Measurements from ENCODE around the gene PANK4.

Gene PANK4

GRCh38 chr1:2488688-2489087, 37.7 kb downstream of the PANK4 start:
- Histone ChIP-seq H3K4me3 (no peak overlapping the region), H3K27ac (no peak overlapping the region)

GRCh38 chr1:2486558-2486957, 39.8 kb downstream of the PANK4 start:
- Histone ChIP-seq H3K4me3 (no peak overlapping the region), H3K27ac (no peak overlapping the region)

- Histone ChIP-seq H3K4me3 (no peak overlapping the region), H3K27ac (no peak overlapping the region)
These were observed 40.4 kb downstream of the PANK4 start for GRCh38 chr1:2486041-2486440.

- Histone ChIP-seq H3K27ac (no peak overlapping the region), H3K4me3 (no peak overlapping the region)
These were observed 42.4 kb downstream of the PANK4 start for GRCh38 chr1:2483970-2484369.

- Histone ChIP-seq H3K27ac (no peak overlapping the region), H3K4me3 (no peak overlapping the region)
These were observed 43.4 kb downstream of the PANK4 start for GRCh38 chr1:2483026-2483425.

- Histone ChIP-seq H3K27ac (no peak overlapping the region), H3K4me3 (no peak overlapping the region)
These were observed 43.8 kb downstream of the PANK4 start for GRCh38 chr1:2482588-2482987.

GRCh38 chr1:2481885-2482284, 44.5 kb downstream of the PANK4 start:
- Histone ChIP-seq H3K27ac (peak overlapping the region in 1 of 21 experiments; percentile 20), H3K4me3 (no peak overlapping the region)

- Histone ChIP-seq H3K4me3 (no peak overlapping the region), H3K27ac (no peak overlapping the region)
These were observed 45.4 kb downstream of the PANK4 start for GRCh38 chr1:2480986-2481364.

- Histone ChIP-seq H3K4me3 (no peak overlapping the region), H3K27ac (peak overlapping the region in 3 of 21 experiments; percentile 15 to 37 (median 21))
These were observed 46.0 kb downstream of the PANK4 start for GRCh38 chr1:2480236-2480985.

- Histone ChIP-seq H3K4me3 (no peak overlapping the region), H3K27ac (no peak overlapping the region)
These were observed 46.8 kb downstream of the PANK4 start for GRCh38 chr1:2479618-2480017.

- Histone ChIP-seq H3K27ac (no peak overlapping the region), H3K4me3 (no peak overlapping the region)
These were observed 47.2 kb downstream of the PANK4 start for GRCh38 chr1:2479186-2479585.

- H3K27ac ChIP-seq: no peak overlapping the region
- no peak overlapping the region for H3K4me3 ChIP-seq
These were observed 48.5 kb downstream of the PANK4 start for GRCh38 chr1:2477791-2478499.

GRCh38 chr1:2477309-2477708, 49.1 kb downstream of the PANK4 start:
- Histone ChIP-seq H3K4me3 (no peak overlapping the region), H3K27ac (no peak overlapping the region)

GRCh38 chr1:2476061-2476999, 50.1 kb downstream of the PANK4 start, which contains the start of gene PLCH2:
PLCH2 (plus strand) TSS chr1:2476289; CDS start chr1:2476589, 300 bp downstream.
- no peak within 1 kb of the TSS for H3K4me3 ChIP-seq
- no peak within 1 kb of the TSS for H3K27ac ChIP-seq

GRCh38 chr1:2475571-2475970, 50.8 kb downstream of the PANK4 start:
- H3K4me3 ChIP-seq: no peak overlapping the region
- H3K27ac ChIP-seq: no peak overlapping the region

- H3K4me3 ChIP-seq: no peak overlapping the region
- H3K27ac ChIP-seq: no peak overlapping the region
These were observed 51.4 kb downstream of the PANK4 start for GRCh38 chr1:2474933-2475371.

GRCh38 chr1:2474104-2474844, 52.1 kb downstream of the PANK4 start:
- Histone ChIP-seq H3K4me3 (no peak overlapping the region), H3K27ac (no peak overlapping the region)

GRCh38 chr1:2473198-2473597, 53.2 kb downstream of the PANK4 start:
- Histone ChIP-seq H3K27ac (no peak overlapping the region), H3K4me3 (no peak overlapping the region)

GRCh38 chr1:2472561-2473177, 53.7 kb downstream of the PANK4 start:
- Histone ChIP-seq H3K27ac (no peak overlapping the region), H3K4me3 (no peak overlapping the region)
